Activated naive CD8-positive, alpha-beta T cell treated with anti-CD3 and anti-CD28 coated beads, Interleukin-2, amount 10 ng/mL, durations not matched to agents 7 days and 5 days (primary cell): ENCODE results near the gene AUH. TPM values are rescaled to one million over a fixed set of nuclear protein-coding genes. Genes with fewer than 3 reads are reported as not detected.
"Not testable (repeated sequence)": the region's sequence is repeated elsewhere in the genome, so short reads cannot be mapped to it uniquely, and the experiment has no call there.

Source experiments
- ATAC-seq: fragments of 150-1000 bp; cut with Tn5 transposase; one replicate; pipeline ENCODE4 v1.10.0; 2021; ENCODE audit warnings: low read depth, moderate library complexity
- POLR2A ChIA-PET: fragments of 350-600 bp; sonication (Branson Sonifier 250); formaldehyde crosslinking; loops from one replicate; lab custom pipeline; 2021; ENCODE audit warnings: antibody characterized with exemption; lab: Charles Lee
- DNase-seq: peaks from one replicate; pipeline ENCODE4 v3.0.0; 2021
- H3K27ac Mint-ChIP-seq: one replicate; pipeline ENCODE4 v1.8.0; 2022; ENCODE audit warnings: mild to moderate bottlenecking, mixed read lengths
- H3K27me3 Mint-ChIP-seq: one replicate; pipeline ENCODE4 v1.8.0; 2022; ENCODE audit warnings: mild to moderate bottlenecking, moderate library complexity, mixed read lengths
- H3K36me3 Mint-ChIP-seq: one replicate; pipeline ENCODE4 v1.8.0; 2021; ENCODE audit warnings: mild to moderate bottlenecking, mixed read lengths
- H3K4me1 Mint-ChIP-seq: one replicate; pipeline ENCODE4 v1.8.0; 2021; ENCODE audit warnings: mixed read lengths
- H3K4me3 Mint-ChIP-seq: one replicate; pipeline ENCODE4 v1.8.0; 2022; ENCODE audit warnings: mild to moderate bottlenecking, moderate library complexity, mixed read lengths
- H3K9me3 Mint-ChIP-seq: one replicate; pipeline ENCODE4 v1.8.0; 2021; ENCODE audit warnings: mixed read lengths
- total RNA-seq, 2 experiments: library from RNA; stranded (reverse); gene quantifications; one replicate each; pipeline ENCODE4 v1.2.3, GENCODE V29; 2021

The AUH gene
- total RNA-seq, 2 experiments from 2014 or later: 15.8 to 17.2 TPM

GRCh38 chr9:91210318-91210717, 151.4 kb downstream of the AUH start:
- Mint-ChIP-seq H3K4me3 (no peak overlapping the region), H3K27me3 (no peaks in the 10 kb centered on the region), H3K27ac (no peak overlapping the region), H3K36me3 (peaks cover 17% of the 10 kb centered on the region), H3K4me1 (peaks cover 43% of the 10 kb centered on the region), H3K9me3 (peaks cover 10% of the 10 kb centered on the region)
- ATAC-seq: no peak
- no peak for DNase-seq
- POLR2A ChIA-PET: no interaction called here

- H3K36me3 Mint-ChIP-seq: peaks cover 26% of the 10 kb centered on the region
- H3K4me3 Mint-ChIP-seq: peak overlapping the region; percentile 81
- ATAC-seq (no peak), DNase-seq (no peak)
- peaks cover 46% of the 10 kb centered on the region for H3K4me1 Mint-ChIP-seq
- H3K27me3 Mint-ChIP-seq: no peaks in the 10 kb centered on the region
- peaks cover 13% of the 10 kb centered on the region for H3K9me3 Mint-ChIP-seq
- POLR2A ChIA-PET: interaction anchor here (1.0 kb wide), 1 partner anchor 215 kb away, joined by 3 read pairs; the partner anchor contains the start of gene NFIL3
- H3K27ac Mint-ChIP-seq: peak overlapping the region; percentile 96
Observed at GRCh38 chr9:91208837-91209236, 152.9 kb downstream of the AUH start.

DNA sequence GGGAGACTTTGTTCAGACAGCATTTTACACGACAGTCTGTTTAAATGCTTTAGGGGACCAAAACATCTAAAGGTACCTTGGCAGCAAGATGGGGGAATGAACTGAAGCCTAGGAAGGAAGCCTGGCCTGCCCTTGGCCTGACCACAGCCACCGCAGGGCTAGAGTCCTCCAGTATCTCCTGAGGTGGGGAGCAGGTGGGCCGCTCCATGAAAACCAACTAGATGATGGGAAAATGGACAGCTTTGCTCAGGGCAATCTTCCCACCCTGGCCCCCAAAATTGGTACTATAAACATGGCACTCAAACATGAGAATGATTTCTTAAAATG, 153.3 kb downstream of the AUH start:
- DNase-seq (peak; percentile 43), ATAC-seq (no peak)
- POLR2A ChIA-PET: interaction anchor here (0.7 to 1.5 kb wide), 11 partner anchors 10 to 215 kb away, joined by 3 to 6 read pairs (median 4); partner anchors contain the start of gene NFIL3
- Mint-ChIP-seq H3K27me3 (no peaks in the 10 kb centered on the region), H3K27ac (peak overlapping the region; percentile 96), H3K4me1 (peaks cover 46% of the 10 kb centered on the region), H3K36me3 (peaks cover 25% of the 10 kb centered on the region), H3K4me3 (peak overlapping the region; percentile 81), H3K9me3 (peaks cover 14% of the 10 kb centered on the region)

GRCh38 chr9:91207729-91208418, 153.8 kb downstream of the AUH start:
- ATAC-seq (peak; percentile 65), DNase-seq (no peak)
- H3K27me3 Mint-ChIP-seq: no peaks in the 10 kb centered on the region
- H3K36me3 Mint-ChIP-seq: peaks cover 27% of the 10 kb centered on the region
- peaks cover 17% of the 10 kb centered on the region for H3K9me3 Mint-ChIP-seq
- POLR2A ChIA-PET: interaction anchor here (0.7 to 1.5 kb wide), 12 partner anchors 9 to 216 kb away, joined by 3 to 6 read pairs (median 4); partner anchors contain the start of gene NFIL3
- peak overlapping the region; percentile 96 for H3K27ac Mint-ChIP-seq
- H3K4me3 Mint-ChIP-seq: peak overlapping the region; percentile 81
- peaks cover 46% of the 10 kb centered on the region for H3K4me1 Mint-ChIP-seq

- DNase-seq: no peak
- H3K27me3 Mint-ChIP-seq: no peaks in the 10 kb centered on the region
- peak overlapping the region; percentile 81 for H3K4me3 Mint-ChIP-seq
- H3K4me1 Mint-ChIP-seq: peaks cover 44% of the 10 kb centered on the region
- no peak for ATAC-seq
- H3K36me3 Mint-ChIP-seq: peaks cover 29% of the 10 kb centered on the region
- peak overlapping the region; percentile 96 for H3K27ac Mint-ChIP-seq
- peaks cover 18% of the 10 kb centered on the region for H3K9me3 Mint-ChIP-seq
- POLR2A ChIA-PET: interaction anchor here (1.0 to 1.5 kb wide), 8 partner anchors 13 to 170 kb away, joined by 3 to 5 read pairs (median 4); no protein-coding TSS in a partner anchor
Observed at GRCh38 chr9:91207397-91207728, 154.4 kb downstream of the AUH start.

DNA sequence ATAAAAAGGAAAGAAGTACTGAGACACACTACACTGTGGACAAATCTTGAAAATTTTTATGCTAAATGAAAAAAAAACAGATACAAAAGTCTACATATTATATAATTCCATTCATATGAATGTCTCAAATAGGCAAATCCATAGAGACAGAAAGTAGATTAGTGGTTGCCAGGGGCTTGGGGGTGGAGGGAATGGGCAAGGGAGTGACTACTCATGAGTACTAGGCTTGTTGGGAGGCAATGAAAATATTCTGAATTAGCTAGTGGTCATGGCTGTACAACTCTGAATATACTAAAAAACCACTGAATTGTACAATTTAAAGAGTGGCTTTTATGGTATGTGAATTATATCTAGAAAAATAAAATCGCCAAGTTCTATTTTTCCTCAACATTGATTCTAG, 154.9 kb downstream of the AUH start:
- peak overlapping the region; percentile 20 for H3K27ac Mint-ChIP-seq
- peaks cover 39% of the 10 kb centered on the region for H3K4me1 Mint-ChIP-seq
- peaks cover 31% of the 10 kb centered on the region for H3K36me3 Mint-ChIP-seq
- H3K4me3 Mint-ChIP-seq: no peak overlapping the region
- DNase-seq: no peak
- ATAC-seq: no peak
- POLR2A ChIA-PET: interaction anchor here (1.4 to 1.5 kb wide), 2 partner anchors 31 to 42 kb away, joined by 3 to 5 read pairs; no protein-coding TSS in a partner anchor
- no peaks in the 10 kb centered on the region for H3K27me3 Mint-ChIP-seq
- H3K9me3 Mint-ChIP-seq: peaks cover 19% of the 10 kb centered on the region

- ATAC-seq (no peak), DNase-seq (no peak)
- H3K4me1 Mint-ChIP-seq: peaks cover 28% of the 10 kb centered on the region
- no peak overlapping the region for H3K4me3 Mint-ChIP-seq
- H3K36me3 Mint-ChIP-seq: peaks cover 51% of the 10 kb centered on the region
- peaks cover 33% of the 10 kb centered on the region for H3K9me3 Mint-ChIP-seq
- no peak overlapping the region for H3K27ac Mint-ChIP-seq
- POLR2A ChIA-PET: interaction anchor here (1.5 kb wide), 1 partner anchor 10 kb away, joined by 4 read pairs; no protein-coding TSS in a partner anchor
- H3K27me3 Mint-ChIP-seq: no peaks in the 10 kb centered on the region
Observed at GRCh38 chr9:91202736-91203283, 158.9 kb downstream of the AUH start.

- DNase-seq (no peak), ATAC-seq (no peak)
- no peaks in the 10 kb centered on the region for H3K27me3 Mint-ChIP-seq
- H3K27ac Mint-ChIP-seq: no peak overlapping the region
- H3K4me3 Mint-ChIP-seq: no peak overlapping the region
- H3K36me3 Mint-ChIP-seq: peaks cover 49% of the 10 kb centered on the region
- peaks cover 15% of the 10 kb centered on the region for H3K4me1 Mint-ChIP-seq
- POLR2A ChIA-PET: no interaction called here
- peaks cover 29% of the 10 kb centered on the region for H3K9me3 Mint-ChIP-seq
Observed at GRCh38 chr9:91200692-91201336, 160.9 kb downstream of the AUH start.

DNA sequence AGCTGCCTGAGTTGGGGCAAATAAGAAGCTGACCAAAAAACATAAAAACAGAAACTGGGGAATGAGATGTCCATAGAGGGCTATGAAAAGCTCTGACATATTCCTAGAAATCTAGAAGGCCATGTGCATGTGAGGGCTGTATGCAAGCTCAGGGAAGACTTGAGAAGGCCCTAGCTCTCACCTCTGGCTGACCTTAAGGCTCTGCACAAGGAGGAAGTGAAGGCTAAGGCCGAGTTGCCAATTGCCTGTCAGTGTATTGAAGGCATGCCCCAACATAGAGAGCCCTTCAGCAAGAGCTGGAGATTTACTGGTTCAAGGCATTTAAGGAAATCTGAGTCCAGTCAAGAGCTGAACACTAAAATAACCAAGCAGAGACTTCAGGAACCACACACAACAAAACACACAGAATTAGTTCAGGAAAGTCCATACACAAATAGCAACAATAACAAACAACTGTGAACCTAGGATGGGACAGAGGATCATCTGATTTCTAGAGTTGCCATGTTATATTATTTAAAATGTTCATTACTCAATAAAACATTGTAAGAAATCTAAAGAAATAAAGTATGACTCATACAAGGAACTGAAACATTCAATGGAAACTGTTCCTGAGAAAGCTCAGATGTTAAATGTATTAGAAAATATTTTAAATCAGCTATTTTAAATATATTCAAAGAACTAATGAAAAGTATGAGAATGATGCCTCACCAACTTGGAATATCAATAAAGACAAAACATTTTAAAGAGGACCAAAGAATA, 161.8 kb downstream of the AUH start:
- DNase-seq (no peak), ATAC-seq (no peak)
- Mint-ChIP-seq H3K36me3 (peaks cover 47% of the 10 kb centered on the region), H3K4me3 (no peak overlapping the region), H3K27me3 (no peaks in the 10 kb centered on the region), H3K4me1 (peaks cover 24% of the 10 kb centered on the region), H3K9me3 (peaks cover 27% of the 10 kb centered on the region), H3K27ac (no peak overlapping the region)
- POLR2A ChIA-PET: interaction anchor here (1.1 kb wide), 1 partner anchor 9 kb away, joined by 4 read pairs; no protein-coding TSS in a partner anchor

GRCh38 chr9:91198881-91199280, 162.8 kb downstream of the AUH start:
- Mint-ChIP-seq H3K36me3 (peaks cover 39% of the 10 kb centered on the region), H3K9me3 (peaks cover 24% of the 10 kb centered on the region), H3K4me1 (peaks cover 31% of the 10 kb centered on the region)
- POLR2A ChIA-PET: interaction anchor here (1.1 to 1.4 kb wide), 2 partner anchors 8 to 9 kb away, joined by 4 to 6 read pairs; no protein-coding TSS in a partner anchor
- H3K4me3 Mint-ChIP-seq, H3K27me3 Mint-ChIP-seq, DNase-seq, ATAC-seq, H3K27ac Mint-ChIP-seq: not testable (repeated sequence)

DNA sequence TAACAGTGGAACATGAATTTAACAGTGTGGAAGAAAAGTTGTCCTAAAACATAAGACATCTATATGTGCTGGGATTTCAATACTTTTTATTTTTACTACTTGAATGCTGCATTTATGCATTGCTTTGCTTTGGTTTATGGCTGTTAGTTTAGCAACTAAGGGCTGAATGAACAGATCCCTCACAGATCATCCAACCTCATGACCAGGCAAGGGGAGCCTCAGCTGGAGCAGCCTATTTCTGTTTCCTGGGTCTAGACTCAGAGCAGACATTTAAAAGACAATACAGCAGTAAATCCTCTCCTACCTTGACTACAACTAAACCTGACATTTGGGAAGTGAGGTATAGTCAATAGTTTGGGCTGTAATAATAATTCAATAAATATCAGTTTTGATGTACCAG, 163.3 kb downstream of the AUH start:
- POLR2A ChIA-PET: interaction anchor here (1.4 kb wide), 1 partner anchor 10 kb away, joined by 6 read pairs; no protein-coding TSS in a partner anchor
- H3K36me3 Mint-ChIP-seq: peaks cover 38% of the 10 kb centered on the region
- peaks cover 23% of the 10 kb centered on the region for H3K9me3 Mint-ChIP-seq
- ATAC-seq (no peak), DNase-seq (no peak)
- peaks cover 36% of the 10 kb centered on the region for H3K4me1 Mint-ChIP-seq
- no peak overlapping the region for H3K4me3 Mint-ChIP-seq
- no peak overlapping the region for H3K27ac Mint-ChIP-seq
- no peaks in the 10 kb centered on the region for H3K27me3 Mint-ChIP-seq

DNA sequence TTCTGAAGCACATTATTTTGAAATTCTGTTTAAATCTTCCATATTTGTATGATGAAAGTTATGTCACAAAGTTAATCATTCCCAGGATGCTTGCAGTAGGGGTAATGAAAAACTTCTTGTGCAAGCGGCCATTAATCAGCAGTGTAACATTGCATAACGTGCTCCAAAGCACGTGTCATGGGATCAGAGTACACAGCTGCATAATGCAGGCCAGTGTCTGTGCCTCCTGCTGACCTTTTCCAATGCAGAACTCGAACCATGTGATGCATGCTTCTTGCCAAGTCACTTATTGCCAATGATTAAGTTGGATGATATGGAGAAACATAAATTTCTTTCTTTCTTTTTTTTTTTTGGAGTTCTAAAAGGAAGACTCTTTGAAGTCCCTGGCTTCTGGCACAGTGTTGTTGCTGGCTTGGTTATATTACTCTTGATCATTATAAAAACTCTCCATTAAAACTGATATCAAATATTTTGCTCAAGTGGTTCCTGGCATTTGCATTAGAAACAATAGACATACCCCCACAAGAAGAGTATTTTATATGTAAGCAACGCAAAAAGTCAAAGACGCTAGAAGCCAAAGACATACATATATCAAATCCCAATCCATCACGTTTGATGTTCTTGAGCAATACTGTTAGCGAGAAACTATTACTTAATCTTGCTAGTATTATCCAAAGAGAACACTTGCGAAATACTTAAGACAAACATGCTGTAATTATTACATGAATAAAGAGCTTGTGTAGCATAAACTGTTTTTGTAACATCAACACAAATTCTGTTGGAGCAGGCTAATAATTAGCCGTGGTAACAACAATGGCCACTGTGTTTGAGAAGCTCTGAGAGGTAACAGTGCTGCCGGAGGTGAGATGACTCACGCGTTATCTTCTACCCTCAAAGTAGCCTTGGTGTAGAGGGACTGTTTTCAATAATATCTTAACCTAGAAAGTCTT, 164.2 kb downstream of the AUH start:
- H3K4me3 Mint-ChIP-seq: no peak overlapping the region
- POLR2A ChIA-PET: no interaction called here
- H3K4me1 Mint-ChIP-seq: peaks cover 40% of the 10 kb centered on the region
- DNase-seq: no peak
- H3K9me3 Mint-ChIP-seq: peaks cover 19% of the 10 kb centered on the region
- H3K27me3 Mint-ChIP-seq: no peaks in the 10 kb centered on the region
- H3K27ac Mint-ChIP-seq: no peak overlapping the region
- H3K36me3 Mint-ChIP-seq: peaks cover 34% of the 10 kb centered on the region
- ATAC-seq: no peak
